ENCODE measurements around the gene SOCS6.

Gene SOCS6

GRCh38 chr18:70256184-70256583 lies 32.7 kb upstream of the SOCS6 start:
- no peaks in the 10 kb centered on the region for H3K36me3 ChIP-seq (ENCODE audit: control insufficient read depth in 4 of 4, insufficient read depth in 4 of 4, low read length in 3 of 4)
- no peak overlapping the region for H3K4me3 ChIP-seq (ENCODE audit: control insufficient read depth in 1 of 7, extremely low read depth in 1 of 7, insufficient read depth in 4 of 7, low read depth in 2 of 7, low read length in 6 of 7)
- WGBS (ENCODE audit: insufficient coverage): 63% methylated on average over 3 of the region's 5 CpGs
- no peaks in the 10 kb centered on the region for H3K27me3 ChIP-seq (replicated peaks in 2 of 5; ENCODE audit: control insufficient read depth in 4 of 5, insufficient read depth in 5 of 5, low read length in 4 of 5)
- no peaks in the 10 kb centered on the region for H3K4me1 ChIP-seq (ENCODE audit: control extremely low read depth in 1 of 4, control insufficient read depth in 4 of 4, insufficient read depth in 4 of 4, low read length in 3 of 4)
- ChIA-PET CTCF (no interaction called here), POLR2A (no interaction called here)
- peaks cover 0 to 2% (median 0%) of the 10 kb centered on the region in 5 experiments for H3K9me3 ChIP-seq (ENCODE audit: control extremely low read depth in 1 of 5, control insufficient read depth in 4 of 5, insufficient read depth in 2 of 5, low read depth in 1 of 5, low read length in 4 of 5)
- no peak overlapping the region for H3K27ac ChIP-seq (ENCODE audit: insufficient read depth in 1 of 2, low read depth in 1 of 2, low read length in 2 of 2, poor library complexity in 1 of 2, severe bottlenecking in 2 of 2)
- DNase-seq: no peak

- 95% methylated on average over 2 of the region's 4 CpGs for WGBS (ENCODE audit: insufficient coverage)
- Histone ChIP-seq H3K9me3 (ENCODE audit: control extremely low read depth in 1 of 5, control insufficient read depth in 4 of 5, insufficient read depth in 2 of 5, low read depth in 1 of 5, low read length in 4 of 5) (peaks cover 0 to 2% (median 0%) of the 10 kb centered on the region in 5 experiments), H3K27me3 (replicated peaks in 2 of 5; ENCODE audit: control insufficient read depth in 4 of 5, insufficient read depth in 5 of 5, low read length in 4 of 5) (no peaks in the 10 kb centered on the region), H3K4me1 (ENCODE audit: control extremely low read depth in 1 of 4, control insufficient read depth in 4 of 4, insufficient read depth in 4 of 4, low read length in 3 of 4) (no peaks in the 10 kb centered on the region), H3K27ac (ENCODE audit: insufficient read depth in 1 of 2, low read depth in 1 of 2, low read length in 2 of 2, poor library complexity in 1 of 2, severe bottlenecking in 2 of 2) (no peak overlapping the region), H3K4me3 (ENCODE audit: control insufficient read depth in 1 of 7, extremely low read depth in 1 of 7, insufficient read depth in 4 of 7, low read depth in 2 of 7, low read length in 6 of 7) (no peak overlapping the region), H3K36me3 (ENCODE audit: control insufficient read depth in 4 of 4, insufficient read depth in 4 of 4, low read length in 3 of 4) (no peaks in the 10 kb centered on the region)
- ChIA-PET POLR2A (no interaction called here), CTCF (no interaction called here)
- DNase-seq: no peak
These were observed 31.9 kb upstream of the SOCS6 start for GRCh38 chr18:70256994-70257393.

GRCh38 chr18:70258243-70258642 lies 30.6 kb upstream of the SOCS6 start:
- Histone ChIP-seq H3K4me1 (ENCODE audit: control extremely low read depth in 1 of 4, control insufficient read depth in 4 of 4, insufficient read depth in 4 of 4, low read length in 3 of 4) (no peaks in the 10 kb centered on the region), H3K27ac (ENCODE audit: insufficient read depth in 1 of 2, low read depth in 1 of 2, low read length in 2 of 2, poor library complexity in 1 of 2, severe bottlenecking in 2 of 2) (no peak overlapping the region), H3K9me3 (ENCODE audit: control extremely low read depth in 1 of 5, control insufficient read depth in 4 of 5, insufficient read depth in 2 of 5, low read depth in 1 of 5, low read length in 4 of 5) (peaks cover 0 to 2% (median 0%) of the 10 kb centered on the region in 5 experiments), H3K27me3 (replicated peaks in 2 of 5; ENCODE audit: control insufficient read depth in 4 of 5, insufficient read depth in 5 of 5, low read length in 4 of 5) (no peaks in the 10 kb centered on the region), H3K36me3 (ENCODE audit: control insufficient read depth in 4 of 4, insufficient read depth in 4 of 4, low read length in 3 of 4) (no peaks in the 10 kb centered on the region), H3K4me3 (ENCODE audit: control insufficient read depth in 1 of 7, extremely low read depth in 1 of 7, insufficient read depth in 4 of 7, low read depth in 2 of 7, low read length in 6 of 7) (no peak overlapping the region)
- no peak for DNase-seq
- ChIA-PET CTCF (interaction anchor here (1.4 kb wide), 1 partner anchor 13 kb away, joined by 3 read pairs; no protein-coding TSS in a partner anchor), POLR2A (no interaction called here)

GRCh38 chr18:70260683-70261082 lies 28.2 kb upstream of the SOCS6 start:
- no peaks in the 10 kb centered on the region for H3K36me3 ChIP-seq (ENCODE audit: control insufficient read depth in 4 of 4, insufficient read depth in 4 of 4, low read length in 3 of 4)
- 96% methylated on average over 6 of the region's 6 CpGs for WGBS (ENCODE audit: insufficient coverage)
- ChIA-PET POLR2A (no interaction called here), CTCF (no interaction called here)
- H3K27me3 ChIP-seq (replicated peaks in 2 of 5; ENCODE audit: control insufficient read depth in 4 of 5, insufficient read depth in 5 of 5, low read length in 4 of 5): no peaks in the 10 kb centered on the region
- H3K4me3 ChIP-seq (ENCODE audit: control insufficient read depth in 1 of 7, extremely low read depth in 1 of 7, insufficient read depth in 4 of 7, low read depth in 2 of 7, low read length in 6 of 7): no peak overlapping the region
- no peak for DNase-seq
- peaks cover 0 to 2% (median 0%) of the 10 kb centered on the region in 5 experiments for H3K9me3 ChIP-seq (ENCODE audit: control extremely low read depth in 1 of 5, control insufficient read depth in 4 of 5, insufficient read depth in 2 of 5, low read depth in 1 of 5, low read length in 4 of 5)
- H3K27ac ChIP-seq (ENCODE audit: insufficient read depth in 1 of 2, low read depth in 1 of 2, low read length in 2 of 2, poor library complexity in 1 of 2, severe bottlenecking in 2 of 2): no peak overlapping the region
- H3K4me1 ChIP-seq (ENCODE audit: control extremely low read depth in 1 of 4, control insufficient read depth in 4 of 4, insufficient read depth in 4 of 4, low read length in 3 of 4): no peaks in the 10 kb centered on the region

- ChIA-PET POLR2A (no interaction called here), CTCF (no interaction called here)
- H3K4me3 ChIP-seq (ENCODE audit: control insufficient read depth in 1 of 7, extremely low read depth in 1 of 7, insufficient read depth in 4 of 7, low read depth in 2 of 7, low read length in 6 of 7): no peak overlapping the region
- DNase-seq: no peak
- no peaks in the 10 kb centered on the region for H3K36me3 ChIP-seq (ENCODE audit: control insufficient read depth in 4 of 4, insufficient read depth in 4 of 4, low read length in 3 of 4)
- no peaks in the 10 kb centered on the region for H3K27me3 ChIP-seq (replicated peaks in 2 of 5; ENCODE audit: control insufficient read depth in 4 of 5, insufficient read depth in 5 of 5, low read length in 4 of 5)
- H3K9me3 ChIP-seq (ENCODE audit: control extremely low read depth in 1 of 5, control insufficient read depth in 4 of 5, insufficient read depth in 2 of 5, low read depth in 1 of 5, low read length in 4 of 5): peaks cover 0 to 2% (median 0%) of the 10 kb centered on the region in 5 experiments
- no peaks in the 10 kb centered on the region for H3K4me1 ChIP-seq (ENCODE audit: control extremely low read depth in 1 of 4, control insufficient read depth in 4 of 4, insufficient read depth in 4 of 4, low read length in 3 of 4)
- 99% methylated on average over 7 of the region's 9 CpGs for WGBS (ENCODE audit: insufficient coverage)
- no peak overlapping the region for H3K27ac ChIP-seq (ENCODE audit: insufficient read depth in 1 of 2, low read depth in 1 of 2, low read length in 2 of 2, poor library complexity in 1 of 2, severe bottlenecking in 2 of 2)
These were observed 27.6 kb upstream of the SOCS6 start for GRCh38 chr18:70261141-70261788.

- Histone ChIP-seq H3K4me1 (ENCODE audit: control extremely low read depth in 1 of 4, control insufficient read depth in 4 of 4, insufficient read depth in 4 of 4, low read length in 3 of 4) (no peaks in the 10 kb centered on the region), H3K27ac (ENCODE audit: insufficient read depth in 1 of 2, low read depth in 1 of 2, low read length in 2 of 2, poor library complexity in 1 of 2, severe bottlenecking in 2 of 2) (no peak overlapping the region), H3K9me3 (ENCODE audit: control extremely low read depth in 1 of 5, control insufficient read depth in 4 of 5, insufficient read depth in 2 of 5, low read depth in 1 of 5, low read length in 4 of 5) (peaks cover 0 to 2% (median 0%) of the 10 kb centered on the region in 5 experiments), H3K27me3 (replicated peaks in 2 of 5; ENCODE audit: control insufficient read depth in 4 of 5, insufficient read depth in 5 of 5, low read length in 4 of 5) (no peaks in the 10 kb centered on the region), H3K4me3 (ENCODE audit: control insufficient read depth in 1 of 7, extremely low read depth in 1 of 7, insufficient read depth in 4 of 7, low read depth in 2 of 7, low read length in 6 of 7) (no peak overlapping the region), H3K36me3 (ENCODE audit: control insufficient read depth in 4 of 4, insufficient read depth in 4 of 4, low read length in 3 of 4) (no peaks in the 10 kb centered on the region)
- ChIA-PET POLR2A (no interaction called here), CTCF (no interaction called here)
- WGBS (ENCODE audit: insufficient coverage): 0% methylated on average over 1 of the region's 3 CpGs
- DNase-seq: no peak
These were observed 25.5 kb upstream of the SOCS6 start for GRCh38 chr18:70263336-70263735.

GRCh38 chr18:70271742-70272141 lies 17.1 kb upstream of the SOCS6 start:
- Histone ChIP-seq H3K4me1 (ENCODE audit: control extremely low read depth in 1 of 4, control insufficient read depth in 4 of 4, insufficient read depth in 4 of 4, low read length in 3 of 4) (no peaks in the 10 kb centered on the region), H3K27ac (ENCODE audit: insufficient read depth in 1 of 2, low read depth in 1 of 2, low read length in 2 of 2, poor library complexity in 1 of 2, severe bottlenecking in 2 of 2) (no peak overlapping the region), H3K9me3 (ENCODE audit: control extremely low read depth in 1 of 5, control insufficient read depth in 4 of 5, insufficient read depth in 2 of 5, low read depth in 1 of 5, low read length in 4 of 5) (peaks cover 3 to 26% (median 16%) of the 10 kb centered on the region in 5 experiments), H3K27me3 (replicated peaks in 2 of 5; ENCODE audit: control insufficient read depth in 4 of 5, insufficient read depth in 5 of 5, low read length in 4 of 5) (no peaks in the 10 kb centered on the region), H3K36me3 (ENCODE audit: control insufficient read depth in 4 of 4, insufficient read depth in 4 of 4, low read length in 3 of 4) (no peaks in the 10 kb centered on the region), H3K4me3 (ENCODE audit: control insufficient read depth in 1 of 7, extremely low read depth in 1 of 7, insufficient read depth in 4 of 7, low read depth in 2 of 7, low read length in 6 of 7) (no peak overlapping the region)
- DNase-seq: no peak
- CTCF ChIA-PET: no interaction called here
- whole genome bisulfite sequencing (ENCODE audit: insufficient coverage): 100% methylated on average over 3 of the region's 3 CpGs
- POLR2A ChIA-PET: no interaction called here
